Endothelial cell of umbilical vein (primary cell): ENCODE results near the gene CYP17A1. TPM values are rescaled to one million over a fixed set of nuclear protein-coding genes. Genes with fewer than 3 reads are reported as not detected.

ENCODE experiments used
- BruUV-seq: library from RNA; stranded (reverse); fragments of 400-500 nt; replicated peaks from 2 replicates; lab custom pipeline; 2021; lab: Mats Ljungman, UMichigan
- CTCF ChIA-PET: fragments of 300-600, 350-600 bp; sonication (Branson Sonifier 250); formaldehyde crosslinking; loops from one replicate; lab custom pipeline; 2021; ENCODE audit warnings: antibody characterized with exemption, inconsistent platforms; lab: Charles Lee
- POLR2A ChIA-PET: fragments of 300-600, 350-600 bp; sonication (Branson Sonifier 250); formaldehyde crosslinking; loops from one replicate; lab custom pipeline; 2021; ENCODE audit warnings: antibody characterized with exemption, inconsistent platforms; lab: Charles Lee
- DNase-seq: peaks from one replicate; pipeline ENCODE4 v3.0.0-alpha.2; 2011; ENCODE audit warnings: low read depth, low spot score
- FAIRE-seq: peaks from 2 replicates; lab custom pipeline; 2011; peaks lifted over from hg19 to GRCh38; lab: Jason Lieb, UNC
- H2AFZ ChIP-seq: 2 replicates; pipeline ENCODE4 v1.6.0; 2012; ENCODE audit warnings: low read depth, low read length, control low read depth, inconsistent platforms
- H3K27ac ChIP-seq: 2 replicates; pipeline ENCODE4 v1.5.1; 2011; ENCODE audit warnings: low read depth, mild to moderate bottlenecking, control low read depth, low read length, moderate library complexity; ENCODE audit not compliant: insufficient read depth
- H3K27me3 ChIP-seq, 2 experiments: 2 replicates each; pipeline versions ENCODE4 v1.6.0 to v1.6.1; 2011; ENCODE audit warnings: low read length in 2 of 2, mixed read lengths in 1 of 2; ENCODE audit not compliant: control insufficient read depth in 2 of 2, insufficient read depth in 2 of 2
- H3K36me3 ChIP-seq, 2 experiments: 2 replicates in 1 of 2; 3 replicates in 1 of 2; pipeline ENCODE4 v1.5.1; 2011; ENCODE audit warnings: low read length in 2 of 2, mild to moderate bottlenecking in 1 of 2, moderate library complexity in 1 of 2; ENCODE audit not compliant: control insufficient read depth in 2 of 2, insufficient read depth in 2 of 2; ENCODE audit errors: extremely low read depth in 1 of 2
- H3K4me1 ChIP-seq: 3 replicates; pipeline ENCODE4 v1.5.1; 2011; ENCODE audit warnings: mild to moderate bottlenecking, low read length; ENCODE audit not compliant: control insufficient read depth, insufficient read depth; ENCODE audit errors: extremely low read depth
- H3K4me2 ChIP-seq: 2 replicates; pipeline ENCODE4 v1.6.1; 2011; ENCODE audit warnings: low read length, control low read depth, mixed read lengths; ENCODE audit not compliant: insufficient read depth
- H3K4me3 ChIP-seq, 3 experiments: fragments of 200-600 bp in 1 of 3; sonication (generic), shearing (Covaris generic) in 1 of 3; replicated peaks in 1 of 3; 2 replicates each; pipeline ENCODE4 v1.5.1; 2011 to 2016; ENCODE audit warnings: control low read depth in 3 of 3, low read length in 3 of 3, mild to moderate bottlenecking in 2 of 3, inconsistent platforms in 1 of 3, low read depth in 1 of 3, moderate library complexity in 1 of 3; ENCODE audit not compliant: insufficient read depth in 1 of 3
- H3K79me2 ChIP-seq: 2 replicates; pipeline ENCODE4 v1.6.0; 2012; ENCODE audit warnings: low read length, inconsistent platforms; ENCODE audit not compliant: control insufficient read depth, insufficient read depth
- H3K9ac ChIP-seq: replicated peaks from 2 replicates; pipeline ENCODE3; 2011; ENCODE audit warnings: low read length, control low read depth; ENCODE audit not compliant: insufficient read depth; ENCODE audit errors: extremely low read depth
- H3K9me1 ChIP-seq: replicated peaks from 3 replicates; pipeline ENCODE4 v1.6.0; 2011; ENCODE audit warnings: mild to moderate bottlenecking, low read length; ENCODE audit not compliant: control insufficient read depth, insufficient read depth; ENCODE audit errors: extremely low read depth
- H3K9me3 ChIP-seq: replicated peaks from 2 replicates; pipeline ENCODE4 v1.5.1; 2012; ENCODE audit warnings: low read length, inconsistent platforms; ENCODE audit not compliant: control insufficient read depth, insufficient read depth
- H4K20me1 ChIP-seq: replicated peaks from 2 replicates; pipeline ENCODE3; 2011; ENCODE audit warnings: mild to moderate bottlenecking, low read length; ENCODE audit not compliant: control insufficient read depth, insufficient read depth; ENCODE audit errors: extremely low read depth
- EZH2 ChIP-seq: IDR thresholded peaks from 2 replicates; pipeline ENCODE4 v1.6.1; 2012; ENCODE audit warnings: borderline replicate concordance, low read depth, mild to moderate bottlenecking, moderate library complexity, low read length, inconsistent platforms; ENCODE audit not compliant: severe bottlenecking
- FOS ChIP-seq: IDR thresholded peaks from 2 replicates; pipeline ENCODE4 v1.6.1; 2011; ENCODE audit warnings: mild to moderate bottlenecking, low read length, moderate library complexity, borderline replicate concordance; ENCODE audit not compliant: insufficient read depth
- GATA2 ChIP-seq: IDR thresholded peaks from 2 replicates; pipeline ENCODE4 v1.7.0; 2011; ENCODE audit warnings: low read depth, mild to moderate bottlenecking, moderate library complexity, mixed read lengths, low read length; ENCODE audit not compliant: insufficient read length, insufficient read depth
- JUN ChIP-seq: IDR thresholded peaks from 2 replicates; pipeline ENCODE4 v1.6.1; 2011; ENCODE audit warnings: borderline replicate concordance, low read depth; ENCODE audit not compliant: insufficient read length, insufficient read depth
- MYC ChIP-seq: IDR thresholded peaks from one replicate; pipeline ENCODE4 v1.6.1; 2011; ENCODE audit warnings: mild to moderate bottlenecking, low read depth, low read length
- POLR2A ChIP-seq: IDR thresholded peaks from 2 replicates; pipeline ENCODE4 v1.6.1; 2012; ENCODE audit warnings: low read depth, mild to moderate bottlenecking, control low read depth, low read length
- POLR2AphosphoS5 ChIP-seq: IDR thresholded peaks from 2 replicates; pipeline ENCODE4 v1.6.1; 2012; ENCODE audit warnings: low read depth, mild to moderate bottlenecking, control low read depth, low read length, moderate library complexity; ENCODE audit not compliant: insufficient read depth
- dilution Hi-C: fragments of 300-500 bp; cut with MboI; formaldehyde crosslinking; loops from one replicate; pipeline ENCODE4 v1.15.0; 2019; ENCODE audit warnings: low sequenced_read_pairs; ENCODE audit not compliant: extremely low pct_ligation_motif_present
- intact Hi-C: fragments of 100-400 bp; cut with micrococcal nuclease; formaldehyde crosslinking; loops from one replicate; pipeline ENCODE4 v1.10.0; 2022
- polyA plus RNA-seq, 4 experiments: library from polyadenylated mRNA; depleted of rRNA in 3 of 4; stranded (reverse) in 3 of 4; unstranded in 1 of 4; fragments of >200 nt; gene quantifications; 2 replicates each; pipeline versions ENCODE4 v1.2.1 to v1.2.3, GENCODE V29; 2011 to 2012; ENCODE audit warnings: missing spikeins in 1 of 4
- total RNA-seq: library from RNA; stranded (reverse); gene quantifications from 2 replicates; pipeline ENCODE4 v1.2.3, GENCODE V29; 2021
- TF ChIP-seq, protein P1 (sequence below), 2 donors: IDR thresholded peaks; 1 replicate in 1 of 2; 2 replicates in 1 of 2; pipeline ENCODE4 v1.5.1; 2011; ENCODE audit warnings: low read length in 2 of 2, mild to moderate bottlenecking in 2 of 2, moderate library complexity in 2 of 2, control low read depth in 1 of 2, inconsistent platforms in 1 of 2, low read depth in 1 of 2; ENCODE audit not compliant: insufficient read depth in 1 of 2; ENCODE audit errors: extremely low read depth in 1 of 2
- TF ChIP-seq, protein P2 (sequence below): IDR thresholded peaks from 2 replicates; pipeline ENCODE4 v1.6.1; 2011; ENCODE audit not compliant: insufficient read depth, insufficient read length

Gene CYP17A1
- total and polyA plus RNA-seq, 2 donors (not counting 3 experiments of a cell fraction or from before 2014, with no cell fraction given), result not detected

DNA sequence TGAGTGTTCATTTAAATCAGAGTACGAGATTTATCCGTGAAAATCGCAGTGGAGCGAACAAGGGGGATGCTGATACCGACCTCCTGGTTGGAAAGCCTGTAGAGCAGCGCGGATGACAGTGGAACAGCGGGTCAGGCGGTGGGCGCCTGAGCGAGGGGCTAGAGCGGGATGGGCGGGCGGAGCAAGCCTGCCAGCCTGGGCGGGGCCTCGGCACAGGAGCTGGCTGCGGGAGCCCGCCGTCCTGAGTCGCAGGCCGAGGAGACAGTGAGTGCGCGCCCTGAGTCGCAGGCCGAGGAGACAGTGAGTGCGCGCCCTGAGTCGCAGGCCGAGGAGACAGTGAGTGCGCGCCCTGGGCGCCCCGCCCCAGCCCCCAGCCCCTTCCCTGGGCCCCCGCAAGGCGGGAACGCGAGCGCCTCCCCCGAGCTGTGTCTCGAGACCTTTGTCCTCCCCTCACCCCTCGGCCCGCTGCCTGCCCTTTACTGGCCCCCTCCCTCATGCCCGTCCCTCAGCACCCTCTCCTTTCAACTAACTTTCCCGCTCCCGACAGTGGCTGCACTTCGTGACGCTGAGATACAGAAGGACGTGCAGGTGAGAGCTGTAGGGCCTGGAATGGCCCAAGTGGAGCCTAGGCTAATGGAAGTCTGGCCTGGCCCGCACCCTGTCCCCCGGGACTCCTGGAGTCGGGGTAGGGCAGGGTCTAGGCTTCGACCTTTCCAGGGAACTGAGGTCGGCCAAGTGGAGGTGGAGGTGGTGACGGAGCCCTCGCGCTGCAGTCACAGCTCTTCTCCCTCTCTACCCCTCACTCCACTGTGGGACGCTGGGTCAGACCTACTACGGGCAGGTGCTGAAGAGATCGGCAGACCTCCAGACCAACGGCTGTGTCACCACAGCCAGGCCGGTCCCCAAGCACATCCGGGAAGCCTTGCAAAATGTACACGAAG lies 32.3 kb upstream of the CYP17A1 start, which contains the start of gene AS3MT:
Gene AS3MT (plus strand): TSS at position 213 of the 941 bp plus-strand sequence. CDS start 123 bp downstream, at position 336.
- TF ChIP-seq, protein P1, sequence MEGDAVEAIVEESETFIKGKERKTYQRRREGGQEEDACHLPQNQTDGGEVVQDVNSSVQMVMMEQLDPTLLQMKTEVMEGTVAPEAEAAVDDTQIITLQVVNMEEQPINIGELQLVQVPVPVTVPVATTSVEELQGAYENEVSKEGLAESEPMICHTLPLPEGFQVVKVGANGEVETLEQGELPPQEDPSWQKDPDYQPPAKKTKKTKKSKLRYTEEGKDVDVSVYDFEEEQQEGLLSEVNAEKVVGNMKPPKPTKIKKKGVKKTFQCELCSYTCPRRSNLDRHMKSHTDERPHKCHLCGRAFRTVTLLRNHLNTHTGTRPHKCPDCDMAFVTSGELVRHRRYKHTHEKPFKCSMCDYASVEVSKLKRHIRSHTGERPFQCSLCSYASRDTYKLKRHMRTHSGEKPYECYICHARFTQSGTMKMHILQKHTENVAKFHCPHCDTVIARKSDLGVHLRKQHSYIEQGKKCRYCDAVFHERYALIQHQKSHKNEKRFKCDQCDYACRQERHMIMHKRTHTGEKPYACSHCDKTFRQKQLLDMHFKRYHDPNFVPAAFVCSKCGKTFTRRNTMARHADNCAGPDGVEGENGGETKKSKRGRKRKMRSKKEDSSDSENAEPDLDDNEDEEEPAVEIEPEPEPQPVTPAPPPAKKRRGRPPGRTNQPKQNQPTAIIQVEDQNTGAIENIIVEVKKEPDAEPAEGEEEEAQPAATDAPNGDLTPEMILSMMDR (IDR thresholded peaks at IDR 0.05; ENCODE audit: extremely low read depth in 1 of 2, insufficient read depth in 1 of 2, low read depth in 1 of 2, low read length in 2 of 2), result no peak
- no peak for TF ChIP-seq GATA2
- no peak for TF ChIP-seq POLR2AphosphoS5
- TF ChIP-seq EZH2, result no peak
- no peak for TF ChIP-seq MYC
- TF ChIP-seq, protein P2, sequence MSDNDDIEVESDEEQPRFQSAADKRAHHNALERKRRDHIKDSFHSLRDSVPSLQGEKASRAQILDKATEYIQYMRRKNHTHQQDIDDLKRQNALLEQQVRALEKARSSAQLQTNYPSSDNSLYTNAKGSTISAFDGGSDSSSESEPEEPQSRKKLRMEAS, result no peak
- TF ChIP-seq FOS, result no peak
- no peak for TF ChIP-seq JUN
- TF ChIP-seq POLR2A, result no peak
- H3K79me2 ChIP-seq, result no peaks in the 10 kb centered on the region
- peak within 1 kb of the TSS in 2 of 3 experiments; percentile 42 to 53 for H3K4me3 ChIP-seq
- H3K36me3 ChIP-seq, result no peaks in the 10 kb centered on the region
- dilution Hi-C loops, result no loop called here
- no peaks in the 10 kb centered on the region for H3K9me3 ChIP-seq
- H2AFZ ChIP-seq, result peak within 1 kb of the TSS; percentile 80
- POLR2A ChIA-PET, result no interaction called here
- no peak within 1 kb of the TSS for H3K9ac ChIP-seq
- CTCF ChIA-PET, result interaction anchor here (0.9 to 1.3 kb wide), 5 partner anchors 24 to 191 kb away, joined by 3 to 10 read pairs (median 3); partner anchors contain the start of gene CYP17A1
- peaks cover 5% of the 10 kb centered on the region for H3K4me1 ChIP-seq
- intact Hi-C loops, result no loop called here
- no peak within 1 kb of the TSS for H3K27ac ChIP-seq
- peak within 1 kb of the TSS; percentile 74 for H3K4me2 ChIP-seq
- FAIRE-seq (no peak), DNase-seq (peak; percentile 22)
- no TSS peak for BruUV-seq
- no peaks in the 10 kb centered on the region for H4K20me1 ChIP-seq
- no peaks in the 10 kb centered on the region for H3K9me1 ChIP-seq
- peaks cover 2 to 5% of the 10 kb centered on the region in 2 experiments for H3K27me3 ChIP-seq
